GM23338 (cell line): Measurements from ENCODE around the gene CTNNA3. TPM values are rescaled to one million over a fixed set of nuclear protein-coding genes. Genes with fewer than 3 reads are reported as not detected.

Experiments
- ATAC-seq: fragments of 200-7000 bp; cut with Tn5 transposase; 3 replicates; pipeline ENCODE4 v1.9.1; 2020
- DNase-seq: peaks from one replicate; pipeline ENCODE4 v3.0.0-alpha.2; 2015; ENCODE audit warnings: low spot score
- H2AFZ ChIP-seq: fragments of 200-600 bp; sonication (generic); 2 replicates; pipeline ENCODE4 v1.8.0; 2016; ENCODE audit warnings: antibody characterized with exemption, mild to moderate bottlenecking, moderate library complexity
- H3F3A ChIP-seq: fragments of 200-600 bp; sonication (generic); replicated peaks from 2 replicates; pipeline ENCODE4 v1.8.0; 2017; ENCODE audit warnings: antibody characterized with exemption, mixed run types, low read depth
- H3K27ac ChIP-seq: fragments of 200-600 bp; sonication (generic); 2 replicates; pipeline ENCODE4 v1.6.1; 2016; ENCODE audit warnings: low read depth
- H3K27me3 ChIP-seq: fragments of 200-600 bp; sonication (generic); 2 replicates; pipeline ENCODE4 v1.8.0; 2016; ENCODE audit warnings: mild to moderate bottlenecking, mixed run types, moderate library complexity; ENCODE audit not compliant: insufficient read depth
- H3K36me3 ChIP-seq: fragments of 200-600 bp; sonication (generic); 2 replicates; pipeline ENCODE4 v1.8.0; 2016; ENCODE audit warnings: mild to moderate bottlenecking; ENCODE audit not compliant: insufficient read depth
- H3K4me1 ChIP-seq: fragments of 200-600 bp; sonication (generic); 2 replicates; pipeline ENCODE4 v1.8.0; 2016; ENCODE audit warnings: mild to moderate bottlenecking, moderate library complexity; ENCODE audit not compliant: insufficient read depth
- H3K4me2 ChIP-seq: fragments of 200-600 bp; sonication (generic); 2 replicates; pipeline ENCODE4 v1.7.1; 2017; ENCODE audit warnings: mixed run types
- H3K4me3 ChIP-seq: fragments of 200-600 bp; sonication (generic); 2 replicates; pipeline ENCODE4 v1.6.1; 2016; ENCODE audit warnings: mixed run types
- H3K79me2 ChIP-seq: fragments of 200-600 bp; sonication (generic); replicated peaks from 2 replicates; pipeline ENCODE4 v1.8.0; 2017; ENCODE audit warnings: mild to moderate bottlenecking; ENCODE audit not compliant: insufficient read depth
- H3K9me2 ChIP-seq: fragments of 200-600 bp; sonication (generic); 2 replicates; pipeline ENCODE4 v1.8.0; 2017; ENCODE audit not compliant: insufficient read depth
- H4K20me1 ChIP-seq: fragments of 200-600 bp; sonication (generic); replicated peaks from 2 replicates; pipeline ENCODE4 v1.8.0; 2017; ENCODE audit warnings: mild to moderate bottlenecking; ENCODE audit not compliant: insufficient read depth
- H3K27ac Mint-ChIP-seq: 2 replicates; pipeline ENCODE4 v1.8.0; 2020; ENCODE audit warnings: inconsistent platforms, mild to moderate bottlenecking, moderate library complexity, mixed read lengths
- H3K27me3 Mint-ChIP-seq: 3 replicates; pipeline ENCODE4 v1.8.0; 2022; ENCODE audit warnings: low read depth, mild to moderate bottlenecking, moderate library complexity, mixed read lengths, inconsistent platforms; ENCODE audit not compliant: insufficient read depth, poor library complexity
- H3K36me3 Mint-ChIP-seq: 3 replicates; pipeline ENCODE4 v1.8.0; 2021; ENCODE audit warnings: low read depth, mild to moderate bottlenecking, inconsistent platforms, moderate library complexity, mixed read lengths
- H3K4me1 Mint-ChIP-seq: 3 replicates; pipeline ENCODE4 v1.8.0; 2020; ENCODE audit warnings: mild to moderate bottlenecking, inconsistent platforms, mixed read lengths
- H3K4me3 Mint-ChIP-seq: 3 replicates; pipeline ENCODE4 v1.8.0; 2021; ENCODE audit warnings: moderate library complexity, mild to moderate bottlenecking, inconsistent platforms, mixed read lengths
- H3K9me3 Mint-ChIP-seq: 3 replicates; pipeline ENCODE4 v1.8.0; 2020; ENCODE audit warnings: moderate library complexity, mild to moderate bottlenecking, inconsistent platforms, mixed read lengths
- CREB1 ChIP-seq: fragments of 250-450 bp; sonication (Bioruptor Pico); IDR thresholded peaks from 2 replicates; pipeline ENCODE4 v1.5.0; 2020; ENCODE audit warnings: low read depth, mild to moderate bottlenecking, moderate library complexity
- CTCF ChIP-seq, 2 experiments: fragments of 200-600 bp in 1 of 2; sonication (generic) in 1 of 2; conservative IDR thresholded peaks; 2 replicates each; pipeline versions ENCODE4 v1.5.1 to v1.6.1; 2016 to 2017; ENCODE audit warnings: antibody characterized with exemption in 2 of 2, low read depth in 2 of 2, mild to moderate bottlenecking in 2 of 2, moderate library complexity in 1 of 2
- JUNB ChIP-seq: IDR thresholded peaks from one replicate; pipeline ENCODE4 v1.6.1; 2016; ENCODE audit warnings: antibody characterized with exemption; ENCODE audit not compliant: unreplicated experiment
- NANOG ChIP-seq: IDR thresholded peaks from 2 replicates; pipeline ENCODE4 v1.6.1; 2016; ENCODE audit warnings: antibody characterized with exemption, borderline replicate concordance
- POLR2AphosphoS5 ChIP-seq: IDR thresholded peaks from 2 replicates; pipeline ENCODE4 v1.6.1; 2016; ENCODE audit warnings: antibody characterized with exemption, low read depth
- STAT1 ChIP-seq: IDR thresholded peaks from one replicate; pipeline ENCODE4 v1.6.1; 2016; ENCODE audit warnings: antibody characterized with exemption; ENCODE audit not compliant: unreplicated experiment
- ZNF114 ChIP-seq: fragments of 250-450 bp; sonication (Bioruptor Pico); IDR thresholded peaks from 2 replicates; pipeline ENCODE4 v1.5.0; 2020; ENCODE audit warnings: mild to moderate bottlenecking, moderate library complexity
- ZNF331 ChIP-seq: fragments of 250-450 bp; sonication (Bioruptor Pico); IDR thresholded peaks from 2 replicates; pipeline ENCODE4 v1.5.0; 2020; ENCODE audit warnings: low read depth, mild to moderate bottlenecking, moderate library complexity
- polyA plus RNA-seq: library from polyadenylated mRNA; unstranded; fragments of >200 nt; fragmentation: Nextera tagmentation; extraction: Ambion mirVana; gene quantifications from 2 replicates; pipeline ENCODE4 v1.2.1, GENCODE V29; 2016
- total RNA-seq: library from RNA; depleted of rRNA; stranded (reverse); fragments of >200 nt; shearing (Covaris generic); gene quantifications from 2 replicates; pipeline ENCODE4 v1.2.3, GENCODE V29; 2014
- TF ChIP-seq, protein P1 (sequence below): IDR thresholded peaks from 2 replicates; pipeline ENCODE4 v1.6.1; 2016; ENCODE audit warnings: antibody characterized with exemption
- TF ChIP-seq, protein P2 (sequence below): fragments of 250-450 bp; sonication (Bioruptor Pico); IDR thresholded peaks from 2 replicates; pipeline ENCODE4 v1.5.0; 2020; ENCODE audit warnings: mild to moderate bottlenecking, moderate library complexity

Gene CTNNA3
- total and polyA plus RNA-seq, 2 experiments from 2014 or later = 0.71 to 3.3 TPM

- Mint-ChIP-seq H3K36me3 (no peaks in the 10 kb centered on the region), H3K27ac (no peak overlapping the region), H3K4me1 (peaks cover 4% of the 10 kb centered on the region; the same call in 1 of the 3 replicates), H3K4me3 (no peak overlapping the region), H3K27me3 (no peaks in the 10 kb centered on the region), H3K9me3 (no peaks in the 10 kb centered on the region)
- H3K27ac ChIP-seq = no peak overlapping the region
- no peaks in the 10 kb centered on the region for H4K20me1 ChIP-seq
- DNase-seq (no peak), ATAC-seq (no peak)
- no peak overlapping the region for H3K4me2 ChIP-seq
- TF ChIP-seq STAT1 (no peak), JUNB (no peak)
- no peaks in the 10 kb centered on the region for H3K27me3 ChIP-seq
- H2AFZ ChIP-seq = no peak overlapping the region
- H3K36me3 ChIP-seq = no peaks in the 10 kb centered on the region
- H3K4me3 ChIP-seq = no peak overlapping the region
- H3K79me2 ChIP-seq = no peaks in the 10 kb centered on the region
- no peaks in the 10 kb centered on the region for H3F3A ChIP-seq
- H3K9me2 ChIP-seq = peaks cover 13% of the 10 kb centered on the region; the same call in 1 of the 2 replicates
- H3K4me1 ChIP-seq = 0 out of 2 replicates have a peak, but pooled peaks cover 4% of the 10 kb centered on the region
Observed at GRCh38 chr10:66880826-66881225, 815.2 kb downstream of the CTNNA3 start.

- Histone ChIP-seq H3K79me2 (no peaks in the 10 kb centered on the region), H3K9me2 (peaks cover 13% of the 10 kb centered on the region; the same call in 1 of the 2 replicates), H3K36me3 (no peaks in the 10 kb centered on the region), H3K4me2 (no peak overlapping the region), H2AFZ (no peak overlapping the region), H3K4me1 (0 out of 2 replicates have a peak, but pooled peaks cover 4% of the 10 kb centered on the region), H3K27ac (no peak overlapping the region), H3K4me3 (no peak overlapping the region), H3F3A (no peaks in the 10 kb centered on the region), H4K20me1 (no peaks in the 10 kb centered on the region), H3K27me3 (no peaks in the 10 kb centered on the region)
- Mint-ChIP-seq H3K27ac (no peak overlapping the region), H3K36me3 (no peaks in the 10 kb centered on the region), H3K4me1 (peaks cover 4% of the 10 kb centered on the region; the same call in 1 of the 3 replicates), H3K27me3 (no peaks in the 10 kb centered on the region), H3K9me3 (no peaks in the 10 kb centered on the region), H3K4me3 (no peak overlapping the region)
- TF ChIP-seq CTCF (conservative IDR thresholded peaks at IDR 0.05; ENCODE audit: low read depth in 2 of 2) (no peak), JUNB (no peak), STAT1 (no peak), POLR2AphosphoS5 (no peak), ZNF331 (CRISPR knock-in tag) (no peak), ZNF114 (CRISPR knock-in tag) (no peak), CREB1 (CRISPR knock-in tag) (no peak), NANOG (no peak)
- TF ChIP-seq, protein P1, sequence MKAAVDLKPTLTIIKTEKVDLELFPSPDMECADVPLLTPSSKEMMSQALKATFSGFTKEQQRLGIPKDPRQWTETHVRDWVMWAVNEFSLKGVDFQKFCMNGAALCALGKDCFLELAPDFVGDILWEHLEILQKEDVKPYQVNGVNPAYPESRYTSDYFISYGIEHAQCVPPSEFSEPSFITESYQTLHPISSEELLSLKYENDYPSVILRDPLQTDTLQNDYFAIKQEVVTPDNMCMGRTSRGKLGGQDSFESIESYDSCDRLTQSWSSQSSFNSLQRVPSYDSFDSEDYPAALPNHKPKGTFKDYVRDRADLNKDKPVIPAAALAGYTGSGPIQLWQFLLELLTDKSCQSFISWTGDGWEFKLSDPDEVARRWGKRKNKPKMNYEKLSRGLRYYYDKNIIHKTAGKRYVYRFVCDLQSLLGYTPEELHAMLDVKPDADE = no peak
- TF ChIP-seq, protein P2, sequence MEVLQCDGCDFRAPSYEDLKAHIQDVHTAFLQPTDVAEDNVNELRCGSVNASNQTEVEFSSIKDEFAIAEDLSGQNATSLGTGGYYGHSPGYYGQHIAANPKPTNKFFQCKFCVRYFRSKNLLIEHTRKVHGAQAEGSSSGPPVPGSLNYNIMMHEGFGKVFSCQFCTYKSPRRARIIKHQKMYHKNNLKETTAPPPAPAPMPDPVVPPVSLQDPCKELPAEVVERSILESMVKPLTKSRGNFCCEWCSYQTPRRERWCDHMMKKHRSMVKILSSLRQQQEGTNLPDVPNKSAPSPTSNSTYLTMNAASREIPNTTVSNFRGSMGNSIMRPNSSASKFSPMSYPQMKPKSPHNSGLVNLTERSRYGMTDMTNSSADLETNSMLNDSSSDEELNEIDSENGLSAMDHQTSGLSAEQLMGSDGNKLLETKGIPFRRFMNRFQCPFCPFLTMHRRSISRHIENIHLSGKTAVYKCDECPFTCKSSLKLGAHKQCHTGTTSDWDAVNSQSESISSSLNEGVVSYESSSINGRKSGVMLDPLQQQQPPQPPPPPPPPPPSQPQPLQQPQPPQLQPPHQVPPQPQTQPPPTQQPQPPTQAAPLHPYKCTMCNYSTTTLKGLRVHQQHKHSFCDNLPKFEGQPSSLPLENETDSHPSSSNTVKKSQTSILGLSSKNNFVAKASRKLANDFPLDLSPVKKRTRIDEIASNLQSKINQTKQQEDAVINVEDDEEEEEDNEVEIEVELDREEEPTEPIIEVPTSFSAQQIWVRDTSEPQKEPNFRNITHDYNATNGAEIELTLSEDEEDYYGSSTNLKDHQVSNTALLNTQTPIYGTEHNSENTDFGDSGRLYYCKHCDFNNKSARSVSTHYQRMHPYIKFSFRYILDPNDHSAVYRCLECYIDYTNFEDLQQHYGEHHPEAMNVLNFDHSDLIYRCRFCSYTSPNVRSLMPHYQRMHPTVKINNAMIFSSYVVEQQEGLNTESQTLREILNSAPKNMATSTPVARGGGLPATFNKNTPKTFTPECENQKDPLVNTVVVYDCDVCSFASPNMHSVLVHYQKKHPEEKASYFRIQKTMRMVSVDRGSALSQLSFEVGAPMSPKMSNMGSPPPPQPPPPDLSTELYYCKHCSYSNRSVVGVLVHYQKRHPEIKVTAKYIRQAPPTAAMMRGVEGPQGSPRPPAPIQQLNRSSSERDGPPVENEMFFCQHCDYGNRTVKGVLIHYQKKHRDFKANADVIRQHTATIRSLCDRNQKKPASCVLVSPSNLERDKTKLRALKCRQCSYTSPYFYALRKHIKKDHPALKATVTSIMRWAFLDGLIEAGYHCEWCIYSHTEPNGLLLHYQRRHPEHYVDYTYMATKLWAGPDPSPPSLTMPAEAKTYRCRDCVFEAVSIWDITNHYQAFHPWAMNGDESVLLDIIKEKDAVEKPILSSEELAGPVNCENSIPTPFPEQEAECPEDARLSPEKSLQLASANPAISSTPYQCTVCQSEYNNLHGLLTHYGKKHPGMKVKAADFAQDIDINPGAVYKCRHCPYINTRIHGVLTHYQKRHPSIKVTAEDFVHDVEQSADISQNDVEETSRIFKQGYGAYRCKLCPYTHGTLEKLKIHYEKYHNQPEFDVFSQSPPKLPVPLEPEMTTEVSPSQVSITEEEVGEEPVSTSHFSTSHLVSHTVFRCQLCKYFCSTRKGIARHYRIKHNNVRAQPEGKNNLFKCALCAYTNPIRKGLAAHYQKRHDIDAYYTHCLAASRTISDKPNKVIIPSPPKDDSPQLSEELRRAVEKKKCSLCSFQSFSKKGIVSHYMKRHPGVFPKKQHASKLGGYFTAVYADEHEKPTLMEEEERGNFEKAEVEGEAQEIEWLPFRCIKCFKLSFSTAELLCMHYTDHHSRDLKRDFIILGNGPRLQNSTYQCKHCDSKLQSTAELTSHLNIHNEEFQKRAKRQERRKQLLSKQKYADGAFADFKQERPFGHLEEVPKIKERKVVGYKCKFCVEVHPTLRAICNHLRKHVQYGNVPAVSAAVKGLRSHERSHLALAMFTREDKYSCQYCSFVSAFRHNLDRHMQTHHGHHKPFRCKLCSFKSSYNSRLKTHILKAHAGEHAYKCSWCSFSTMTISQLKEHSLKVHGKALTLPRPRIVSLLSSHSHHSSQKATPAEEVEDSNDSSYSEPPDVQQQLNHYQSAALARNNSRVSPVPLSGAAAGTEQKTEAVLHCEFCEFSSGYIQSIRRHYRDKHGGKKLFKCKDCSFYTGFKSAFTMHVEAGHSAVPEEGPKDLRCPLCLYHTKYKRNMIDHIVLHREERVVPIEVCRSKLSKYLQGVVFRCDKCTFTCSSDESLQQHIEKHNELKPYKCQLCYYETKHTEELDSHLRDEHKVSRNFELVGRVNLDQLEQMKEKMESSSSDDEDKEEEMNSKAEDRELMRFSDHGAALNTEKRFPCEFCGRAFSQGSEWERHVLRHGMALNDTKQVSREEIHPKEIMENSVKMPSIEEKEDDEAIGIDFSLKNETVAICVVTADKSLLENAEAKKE (CRISPR knock-in tag) = no peak
- no peak for ATAC-seq
- no peak for DNase-seq
Observed at GRCh38 chr10:66880292-66880691, 815.7 kb downstream of the CTNNA3 start.
